ENCODE data around the gene KIAA1217. TPM values are rescaled to one million over a fixed set of nuclear protein-coding genes. Genes with fewer than 3 reads are reported as not detected.

Gene KIAA1217
- total RNA-seq, 2 experiments from 2014 or later: 0.12 to 0.70 TPM

- Mint-ChIP-seq H3K9me3 (ENCODE audit: low read depth) (no peaks in the 10 kb centered on the region), H3K36me3 (no peaks in the 10 kb centered on the region), H3K27ac (no peak overlapping the region), H3K4me1 (no peaks in the 10 kb centered on the region), H3K27me3 (peaks cover 4% of the 10 kb centered on the region), H3K4me3 (no peak overlapping the region)
- ATAC-seq (no peak), DNase-seq (no peak)
- CTCF ChIA-PET: no interaction called here
Measured at GRCh38 chr10:24393201-24393600, 184.3 kb downstream of the KIAA1217 start.

- Mint-ChIP-seq H3K9me3 (ENCODE audit: low read depth) (no peaks in the 10 kb centered on the region), H3K4me3 (no peak overlapping the region), H3K36me3 (no peaks in the 10 kb centered on the region), H3K4me1 (no peaks in the 10 kb centered on the region), H3K27me3 (peaks cover 4% of the 10 kb centered on the region), H3K27ac (no peak overlapping the region)
- CTCF ChIA-PET: no interaction called here
- ATAC-seq (no peak), DNase-seq (no peak)
Measured at GRCh38 chr10:24394461-24395190, 185.7 kb downstream of the KIAA1217 start.

GRCh38 chr10:24396396-24396795 is 187.5 kb downstream of the KIAA1217 start:
- Mint-ChIP-seq H3K27ac (no peak overlapping the region), H3K36me3 (no peaks in the 10 kb centered on the region), H3K4me3 (no peak overlapping the region), H3K9me3 (ENCODE audit: low read depth) (no peaks in the 10 kb centered on the region), H3K4me1 (no peaks in the 10 kb centered on the region), H3K27me3 (no peaks in the 10 kb centered on the region)
- ATAC-seq (no peak), DNase-seq (no peak)
- CTCF ChIA-PET: no interaction called here

- Mint-ChIP-seq H3K9me3 (ENCODE audit: low read depth) (no peaks in the 10 kb centered on the region), H3K36me3 (no peaks in the 10 kb centered on the region), H3K27me3 (no peaks in the 10 kb centered on the region), H3K27ac (no peak overlapping the region), H3K4me3 (no peak overlapping the region), H3K4me1 (no peaks in the 10 kb centered on the region)
- ATAC-seq: no peak
- DNase-seq: no peak
- CTCF ChIA-PET: no interaction called here
Measured at GRCh38 chr10:24397662-24398061, 188.7 kb downstream of the KIAA1217 start.

- ATAC-seq: no peak
- no peak overlapping the region for H3K4me3 Mint-ChIP-seq
- CTCF ChIA-PET: no interaction called here
- H3K4me1 Mint-ChIP-seq: no peaks in the 10 kb centered on the region
- H3K27ac Mint-ChIP-seq: no peak overlapping the region
- H3K9me3 Mint-ChIP-seq (ENCODE audit: low read depth): no peaks in the 10 kb centered on the region
- no peaks in the 10 kb centered on the region for H3K27me3 Mint-ChIP-seq
- no peaks in the 10 kb centered on the region for H3K36me3 Mint-ChIP-seq
- DNase-seq: no peak
Measured at GRCh38 chr10:24404567-24404966, 195.6 kb downstream of the KIAA1217 start.

- ATAC-seq: no peak
- DNase-seq: no peak
- Mint-ChIP-seq H3K9me3 (ENCODE audit: low read depth) (no peaks in the 10 kb centered on the region), H3K27ac (no peak overlapping the region), H3K27me3 (no peaks in the 10 kb centered on the region), H3K4me1 (no peaks in the 10 kb centered on the region), H3K36me3 (no peaks in the 10 kb centered on the region), H3K4me3 (no peak overlapping the region)
- CTCF ChIA-PET: no interaction called here
Measured at GRCh38 chr10:24405635-24406034, 196.7 kb downstream of the KIAA1217 start.

GRCh38 chr10:24406809-24407483 is 198.0 kb downstream of the KIAA1217 start:
- Mint-ChIP-seq H3K9me3 (ENCODE audit: low read depth) (no peaks in the 10 kb centered on the region), H3K27ac (no peak overlapping the region), H3K36me3 (no peaks in the 10 kb centered on the region), H3K4me3 (no peak overlapping the region), H3K27me3 (no peaks in the 10 kb centered on the region), H3K4me1 (no peaks in the 10 kb centered on the region)
- CTCF ChIA-PET: no interaction called here
- ATAC-seq: no peak
- DNase-seq: no peak

GRCh38 chr10:24407928-24408327 is 199.0 kb downstream of the KIAA1217 start:
- Mint-ChIP-seq H3K4me1 (no peaks in the 10 kb centered on the region), H3K27me3 (no peaks in the 10 kb centered on the region), H3K27ac (no peak overlapping the region), H3K36me3 (no peaks in the 10 kb centered on the region), H3K4me3 (no peak overlapping the region), H3K9me3 (ENCODE audit: low read depth) (no peaks in the 10 kb centered on the region)
- ATAC-seq (no peak), DNase-seq (no peak)
- CTCF ChIA-PET: no interaction called here

- no peaks in the 10 kb centered on the region for H3K27me3 Mint-ChIP-seq
- no peaks in the 10 kb centered on the region for H3K36me3 Mint-ChIP-seq
- ATAC-seq (no peak), DNase-seq (no peak)
- H3K4me3 Mint-ChIP-seq: no peak overlapping the region
- H3K9me3 Mint-ChIP-seq (ENCODE audit: low read depth): no peaks in the 10 kb centered on the region
- CTCF ChIA-PET: no interaction called here
- H3K4me1 Mint-ChIP-seq: no peaks in the 10 kb centered on the region
- H3K27ac Mint-ChIP-seq: no peak overlapping the region
Measured at GRCh38 chr10:24408365-24408764, 199.4 kb downstream of the KIAA1217 start.

- DNase-seq (no peak), ATAC-seq (no peak)
- CTCF ChIA-PET: no interaction called here
- Mint-ChIP-seq H3K36me3 (no peaks in the 10 kb centered on the region), H3K9me3 (ENCODE audit: low read depth) (no peaks in the 10 kb centered on the region), H3K4me1 (no peaks in the 10 kb centered on the region), H3K4me3 (no peak overlapping the region), H3K27ac (no peak overlapping the region), H3K27me3 (peaks cover 3% of the 10 kb centered on the region)
Measured at GRCh38 chr10:24414597-24414996, 205.7 kb downstream of the KIAA1217 start.

GRCh38 chr10:24415455-24416125 is 206.7 kb downstream of the KIAA1217 start:
- DNase-seq (no peak), ATAC-seq (no peak)
- H3K27ac Mint-ChIP-seq: no peak overlapping the region
- H3K27me3 Mint-ChIP-seq: peaks cover 3% of the 10 kb centered on the region
- CTCF ChIA-PET: interaction anchor here (0.7 kb wide), 1 partner anchor 1722 kb away, joined by 4 read pairs; no protein-coding TSS in a partner anchor
- no peaks in the 10 kb centered on the region for H3K36me3 Mint-ChIP-seq
- no peaks in the 10 kb centered on the region for H3K9me3 Mint-ChIP-seq (ENCODE audit: low read depth)
- no peaks in the 10 kb centered on the region for H3K4me1 Mint-ChIP-seq
- H3K4me3 Mint-ChIP-seq: no peak overlapping the region

- Mint-ChIP-seq H3K4me1 (no peaks in the 10 kb centered on the region), H3K9me3 (ENCODE audit: low read depth) (no peaks in the 10 kb centered on the region), H3K27me3 (peaks cover 3% of the 10 kb centered on the region), H3K27ac (no peak overlapping the region), H3K36me3 (no peaks in the 10 kb centered on the region), H3K4me3 (no peak overlapping the region)
- CTCF ChIA-PET: no interaction called here
- no peak for ATAC-seq
- no peak for DNase-seq
Measured at GRCh38 chr10:24416248-24416647, 207.3 kb downstream of the KIAA1217 start.

GRCh38 chr10:24417053-24417452 is 208.1 kb downstream of the KIAA1217 start:
- DNase-seq (no peak), ATAC-seq (no peak)
- no peaks in the 10 kb centered on the region for H3K36me3 Mint-ChIP-seq
- H3K4me3 Mint-ChIP-seq: no peak overlapping the region
- H3K27ac Mint-ChIP-seq: no peak overlapping the region
- H3K9me3 Mint-ChIP-seq (ENCODE audit: low read depth): no peaks in the 10 kb centered on the region
- peaks cover 3% of the 10 kb centered on the region for H3K27me3 Mint-ChIP-seq
- CTCF ChIA-PET: no interaction called here
- H3K4me1 Mint-ChIP-seq: no peaks in the 10 kb centered on the region

GRCh38 chr10:24418532-24418931 is 209.6 kb downstream of the KIAA1217 start:
- no peaks in the 10 kb centered on the region for H3K4me1 Mint-ChIP-seq
- ATAC-seq (no peak), DNase-seq (no peak)
- H3K9me3 Mint-ChIP-seq (ENCODE audit: low read depth): no peaks in the 10 kb centered on the region
- peaks cover 3% of the 10 kb centered on the region for H3K27me3 Mint-ChIP-seq
- no peaks in the 10 kb centered on the region for H3K36me3 Mint-ChIP-seq
- H3K27ac Mint-ChIP-seq: no peak overlapping the region
- no peak overlapping the region for H3K4me3 Mint-ChIP-seq
- CTCF ChIA-PET: no interaction called here

Data from activated CD8-positive, alpha-beta memory T cell treated with anti-CD3 and anti-CD28 coated beads, Interleukin-2, amount 10 ng/mL, durations not matched to agents 7 days and 5 days (primary cell).